ENCODE results near the gene PRKCE. TPM values are rescaled to one million over a fixed set of nuclear protein-coding genes. Genes with fewer than 3 reads are reported as not detected.

PRKCE gene
- total RNA-seq, 2 donors from 2014 or later = 7.2 to 25.4 TPM

GRCh38 chr2:45954233-45954850, 302.9 kb downstream of the PRKCE start:
- Histone ChIP-seq H3K9me3 (no peaks in the 10 kb centered on the region), H3K36me3 (no peaks in the 10 kb centered on the region), H3K27ac (no peak overlapping the region), H3K27me3 (replicated peaks; ENCODE audit: insufficient read depth) (no peaks in the 10 kb centered on the region), H3K4me3 (no peak overlapping the region), H3K4me1 (replicated peaks) (no peaks in the 10 kb centered on the region)
- intact Hi-C loops (cut with DNase I) = no loop called here
- DNase-seq (ENCODE audit: low spot score) = no peak
- WGBS = 69% methylated on average over 1 of the region's 1 CpG
- no peak for TF ChIP-seq POLR2AphosphoS5 (IDR thresholded peaks at IDR 0.05)

DNA sequence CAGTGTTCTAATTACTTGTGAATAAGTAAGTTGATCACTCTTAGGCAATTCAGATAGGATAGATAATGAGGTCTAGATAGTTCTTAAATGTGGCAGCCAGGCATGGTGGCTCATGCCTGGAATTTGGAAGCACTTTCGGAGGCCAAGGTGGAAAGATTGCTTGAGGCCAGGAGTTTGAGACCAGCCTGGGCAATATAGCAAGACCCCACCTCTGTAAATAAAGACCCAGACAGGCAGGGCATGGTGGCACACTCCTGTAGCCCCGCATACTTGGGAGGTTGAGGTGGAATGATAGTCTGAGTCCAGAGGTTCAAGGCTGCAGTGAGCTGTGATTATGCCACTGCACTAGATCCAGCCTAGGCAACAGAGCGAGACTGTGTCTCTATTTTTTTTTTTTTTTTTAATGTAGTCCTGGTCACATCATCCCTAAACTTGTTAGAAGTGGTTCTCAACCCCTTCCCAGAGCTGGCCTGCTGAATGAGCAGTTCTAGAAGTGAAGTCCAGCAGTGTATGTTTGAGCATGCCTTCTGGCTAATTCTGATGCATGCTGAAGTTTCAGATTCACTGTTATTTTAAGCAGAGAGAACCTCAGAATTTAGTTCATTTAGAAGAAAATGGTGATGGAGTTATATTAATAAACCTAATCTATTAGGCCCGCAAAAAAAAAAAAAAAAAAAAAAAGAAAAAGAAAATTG, 306.2 kb downstream of the PRKCE start:
- intact Hi-C loops (cut with DNase I) = no loop called here
- Histone ChIP-seq H3K27me3 (replicated peaks; ENCODE audit: insufficient read depth) (no peaks in the 10 kb centered on the region), H3K36me3 (no peaks in the 10 kb centered on the region), H3K4me1 (replicated peaks) (no peaks in the 10 kb centered on the region), H3K4me3 (no peak overlapping the region), H3K9me3 (no peaks in the 10 kb centered on the region), H3K27ac (no peak overlapping the region)
- WGBS = 98% methylated on average over 4 of the region's 4 CpGs
- TF ChIP-seq POLR2A (IDR thresholded peaks at IDR 0.05) = no peak
- DNase-seq (ENCODE audit: low spot score) = no peak

DNA sequence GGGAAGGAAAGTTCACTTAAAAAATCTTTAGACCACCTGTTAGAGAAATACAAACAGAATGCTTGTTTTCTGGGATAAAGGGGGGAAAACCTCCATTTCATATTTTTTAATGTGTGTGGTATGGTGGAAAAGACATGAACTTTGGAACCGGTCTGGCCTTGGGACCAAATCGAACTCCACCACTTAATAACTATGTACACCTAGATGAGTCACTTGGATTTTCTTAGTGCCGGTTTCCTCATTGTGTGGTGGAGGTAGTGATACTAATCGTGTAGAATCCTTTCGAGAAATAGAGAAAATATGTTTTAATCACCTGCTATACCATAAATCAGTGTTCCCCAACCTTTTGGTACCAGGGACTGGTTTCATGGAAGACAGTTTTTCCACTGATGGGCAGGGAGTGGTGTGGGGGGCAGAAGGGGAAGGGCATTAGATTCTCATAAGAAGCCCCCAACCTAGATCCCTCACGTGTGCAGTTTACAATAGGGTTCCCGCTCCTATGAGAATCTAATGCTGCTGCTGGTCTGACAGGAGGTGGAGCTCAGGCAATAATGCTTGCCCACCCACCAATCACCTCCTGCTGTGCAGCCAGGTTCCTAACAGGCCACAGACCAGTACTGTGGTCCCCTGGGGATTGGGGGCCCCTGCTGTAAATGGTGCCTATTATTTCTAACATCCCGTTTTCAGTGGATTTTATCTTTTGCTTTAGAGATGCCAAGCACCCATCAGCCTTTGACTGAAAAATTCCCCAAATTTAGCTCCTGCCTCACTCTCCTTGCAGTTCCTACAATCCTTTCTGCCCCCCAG, 308.8 kb downstream of the PRKCE start:
- Histone ChIP-seq H3K4me3 (no peak overlapping the region), H3K4me1 (replicated peaks) (no peaks in the 10 kb centered on the region), H3K9me3 (no peaks in the 10 kb centered on the region), H3K27ac (no peak overlapping the region), H3K36me3 (no peaks in the 10 kb centered on the region), H3K27me3 (replicated peaks; ENCODE audit: insufficient read depth) (no peaks in the 10 kb centered on the region)
- 89% methylated on average over 8 of the region's 8 CpGs for WGBS
- intact Hi-C loops (cut with DNase I) = no loop called here
- no peak for DNase-seq (ENCODE audit: low spot score)
- TF ChIP-seq CTCF (IDR thresholded peaks at IDR 0.05) (no peak), POLR2A (IDR thresholded peaks at IDR 0.05) (no peak), POLR2AphosphoS5 (IDR thresholded peaks at IDR 0.05) (no peak)

DNA sequence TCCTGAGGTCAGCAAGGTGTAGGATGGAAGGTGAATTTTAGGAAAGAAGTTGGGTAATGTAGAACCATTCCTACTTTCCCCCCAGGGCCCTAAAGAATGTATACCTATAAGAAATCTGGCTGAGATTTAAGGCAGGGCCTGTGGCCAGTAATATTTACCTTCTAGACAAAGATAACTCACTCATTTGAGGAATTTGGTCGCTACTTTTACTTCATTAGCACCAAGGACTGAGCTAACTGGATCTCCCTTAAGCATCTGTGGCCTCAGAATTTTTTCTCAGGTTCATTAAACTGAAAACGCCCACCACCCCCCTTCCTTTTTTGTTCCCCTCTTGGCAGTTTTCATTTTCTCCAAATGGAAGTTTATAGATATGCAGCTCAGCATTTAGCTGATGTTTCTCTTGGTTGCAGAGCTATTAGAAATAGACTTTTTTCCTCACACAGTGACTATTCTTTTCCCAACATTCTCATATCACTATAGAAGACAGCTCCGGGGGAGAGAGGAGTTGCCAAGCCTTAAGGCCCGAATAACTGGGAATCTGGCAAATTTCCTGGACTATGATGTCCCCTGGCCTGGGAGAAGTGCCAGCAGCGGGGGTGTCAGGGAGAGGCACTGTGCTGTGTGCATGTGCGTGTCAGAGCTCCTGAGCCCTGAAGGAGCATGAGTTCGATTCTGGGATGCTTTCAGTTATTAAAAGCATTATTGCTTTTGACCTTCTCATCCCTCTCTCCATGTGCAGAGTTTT, 310.9 kb downstream of the PRKCE start:
- 18% methylated on average over 7 of the region's 7 CpGs for WGBS
- TF ChIP-seq POLR2A (IDR thresholded peaks at IDR 0.05) = no peak
- peak; percentile 29 for TF ChIP-seq POLR2AphosphoS5 (IDR thresholded peaks at IDR 0.05)
- no peak for DNase-seq (ENCODE audit: low spot score)
- H3K27ac ChIP-seq = peak overlapping the region in 1 of 2 donors; percentile 20
- intact Hi-C loops (cut with DNase I) = no loop called here
- H3K36me3 ChIP-seq = no peaks in the 10 kb centered on the region
- no peak overlapping the region for H3K4me3 ChIP-seq
- H3K9me3 ChIP-seq = no peaks in the 10 kb centered on the region
- no peaks in the 10 kb centered on the region for H3K27me3 ChIP-seq (replicated peaks; ENCODE audit: insufficient read depth)
- no peaks in the 10 kb centered on the region for H3K4me1 ChIP-seq (replicated peaks)

DNA sequence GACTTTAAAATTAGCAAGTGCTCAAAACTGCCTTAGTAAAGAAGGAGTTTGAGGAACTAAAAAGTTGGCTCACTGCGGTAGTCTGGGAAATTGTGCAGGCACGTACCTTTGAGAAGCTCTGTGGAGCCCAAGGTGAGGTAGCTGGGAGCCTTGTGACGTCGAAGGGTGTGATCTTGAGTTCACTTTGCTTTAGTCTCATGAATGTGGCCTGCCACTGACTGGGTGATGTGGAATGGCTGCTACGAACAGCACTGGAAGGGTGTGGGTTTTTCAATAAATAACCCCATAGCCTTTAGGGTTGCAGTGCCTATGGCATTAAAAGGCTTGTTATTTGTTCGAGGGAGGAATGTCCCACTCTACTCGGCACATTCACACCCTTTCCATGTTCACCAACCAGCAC, 312.3 kb downstream of the PRKCE start:
- Histone ChIP-seq H3K36me3 (no peaks in the 10 kb centered on the region), H3K27ac (no peak overlapping the region), H3K4me1 (replicated peaks) (no peaks in the 10 kb centered on the region), H3K4me3 (no peak overlapping the region), H3K9me3 (no peaks in the 10 kb centered on the region), H3K27me3 (replicated peaks; ENCODE audit: insufficient read depth) (no peaks in the 10 kb centered on the region)
- WGBS = 64% methylated on average over 7 of the region's 7 CpGs
- DNase-seq (ENCODE audit: low spot score) = no peak
- intact Hi-C loops (cut with DNase I) = no loop called here
- TF ChIP-seq POLR2AphosphoS5 (IDR thresholded peaks at IDR 0.05) (no peak), POLR2A (IDR thresholded peaks at IDR 0.05) (no peak), CTCF (IDR thresholded peaks at IDR 0.05) (no peak)
